IMR-90 (cell line): Measurements from ENCODE around the gene IMPG1. TPM values are rescaled to one million over a fixed set of nuclear protein-coding genes. Genes with fewer than 3 reads are reported as not detected.

Source experiments
- ATAC-seq: fragments of 200-7000 bp; cut with Tn5 transposase; 2 replicates; pipeline ENCODE4 v1.9.1; 2020; ENCODE audit warnings: low read depth, mild to moderate bottlenecking, moderate library complexity
- BruUV-seq: library from RNA; stranded (reverse); fragments of 400-500 nt; replicated peaks from 2 replicates; lab custom pipeline; 2021; lab: Mats Ljungman, UMichigan
- CTCF ChIA-PET: fragments of 300-600 bp; formaldehyde crosslinking; extraction: SDS; loops from one replicate; lab custom pipeline; 2021; ENCODE audit warnings: antibody characterized with exemption; lab: Yijun Ruan, JAX
- POLR2A ChIA-PET: fragments of 300-600 bp; sonication (Branson Sonifier 250); formaldehyde crosslinking; loops from one replicate; lab custom pipeline; 2022; ENCODE audit warnings: antibody characterized with exemption; ENCODE audit not compliant: unreplicated experiment; lab: Charles Lee
- DNase-seq: peaks from one replicate; pipeline ENCODE4 v3.0.0; 2013
- H2AFZ ChIP-seq: replicated peaks from 2 replicates; pipeline ENCODE3; 2013; ENCODE audit warnings: low read length, mild to moderate bottlenecking; ENCODE audit not compliant: poor library complexity
- H2AK5ac ChIP-seq: 2 replicates; pipeline ENCODE4 v1.6.1; 2013; ENCODE audit warnings: low read depth, low read length, inconsistent platforms
- H2AK9ac ChIP-seq: replicated peaks from 2 replicates; pipeline ENCODE3; 2013; ENCODE audit warnings: mild to moderate bottlenecking, low read depth, low read length, moderate library complexity; ENCODE audit not compliant: poor library complexity
- H2BK120ac ChIP-seq: 2 replicates; pipeline ENCODE4 v1.6.1; 2013; ENCODE audit warnings: low read depth, low read length, inconsistent platforms
- H2BK15ac ChIP-seq: 3 replicates; pipeline ENCODE4 v1.6.1; 2013; ENCODE audit warnings: low read depth, low read length, inconsistent platforms
- H2BK20ac ChIP-seq: 2 replicates; pipeline ENCODE4 v1.6.1; 2013; ENCODE audit warnings: low read depth, mild to moderate bottlenecking, inconsistent platforms, low read length, moderate library complexity
- H2BK5ac ChIP-seq: 2 replicates; pipeline ENCODE4 v1.6.1; 2013; ENCODE audit warnings: mild to moderate bottlenecking, low read depth, low read length, inconsistent platforms; ENCODE audit not compliant: poor library complexity, severe bottlenecking
- H3K14ac ChIP-seq: replicated peaks from 2 replicates; pipeline ENCODE4 v1.6.1; 2013; ENCODE audit warnings: low read depth, low read length, inconsistent platforms
- H3K18ac ChIP-seq: 2 replicates; pipeline ENCODE4 v1.6.1; 2013; ENCODE audit warnings: low read depth, low read length, control low read depth
- H3K23ac ChIP-seq: 2 replicates; pipeline ENCODE4 v1.6.1; 2013; ENCODE audit warnings: low read depth, low read length, inconsistent platforms
- H3K27ac ChIP-seq: 2 replicates; pipeline ENCODE4 v1.5.1; 2013; ENCODE audit warnings: mild to moderate bottlenecking, control low read depth, low read length; ENCODE audit not compliant: insufficient read depth
- H3K27me3 ChIP-seq: 2 replicates; pipeline ENCODE4 v1.6.1; 2013; ENCODE audit warnings: low read length; ENCODE audit not compliant: control insufficient read depth, insufficient read depth
- H3K36me3 ChIP-seq: 2 replicates; pipeline ENCODE4 v1.6.1; 2013; ENCODE audit warnings: low read length, mixed read lengths; ENCODE audit not compliant: control insufficient read depth, insufficient read depth
- H3K4ac ChIP-seq: 2 replicates; pipeline ENCODE4 v1.6.1; 2013; ENCODE audit warnings: low read depth, low read length, inconsistent platforms
- H3K4me1 ChIP-seq: 2 replicates; pipeline ENCODE4 v1.6.1; 2013; ENCODE audit warnings: low read length, mixed read lengths; ENCODE audit not compliant: control insufficient read depth, insufficient read depth
- H3K4me2 ChIP-seq: 2 replicates; pipeline ENCODE4 v1.6.1; 2013; ENCODE audit warnings: low read depth, mild to moderate bottlenecking, control low read depth, low read length, moderate library complexity
- H3K4me3 ChIP-seq: 2 replicates; pipeline ENCODE4 v1.5.1; 2013; ENCODE audit warnings: low read depth, mild to moderate bottlenecking, control low read depth, low read length, moderate library complexity; ENCODE audit not compliant: insufficient read depth
- H3K56ac ChIP-seq: 2 replicates; pipeline ENCODE4 v1.6.1; 2013; ENCODE audit warnings: low read length, inconsistent platforms; ENCODE audit not compliant: insufficient read depth; ENCODE audit errors: extremely low read depth
- H3K79me1 ChIP-seq, 2 experiments: 2 replicates each; pipeline ENCODE4 v1.6.1; 2013; ENCODE audit warnings: low read length in 2 of 2, inconsistent platforms in 1 of 2, low read depth in 1 of 2
- H3K9ac ChIP-seq: 2 replicates; pipeline ENCODE4 v1.6.1; 2013; ENCODE audit warnings: low read depth, low read length, control low read depth
- H3K9me1 ChIP-seq: 2 replicates; pipeline ENCODE4 v1.6.1; 2013; ENCODE audit warnings: low read length, inconsistent platforms; ENCODE audit not compliant: insufficient read depth
- H3K9me3 ChIP-seq: 2 replicates; pipeline ENCODE4 v1.6.1; 2013; ENCODE audit warnings: low read length; ENCODE audit not compliant: control insufficient read depth, insufficient read depth
- H4K20me1 ChIP-seq: 2 replicates; pipeline ENCODE4 v1.6.1; 2013; ENCODE audit warnings: low read length, inconsistent platforms; ENCODE audit not compliant: insufficient read depth
- H4K5ac ChIP-seq: 2 replicates; pipeline ENCODE4 v1.6.1; 2013; ENCODE audit warnings: mild to moderate bottlenecking, low read depth, low read length, control low read depth
- H4K8ac ChIP-seq, 2 experiments: 2 replicates each; pipeline ENCODE4 v1.6.1; 2013; ENCODE audit warnings: low read depth in 2 of 2, low read length in 2 of 2, control low read depth in 1 of 2, inconsistent platforms in 1 of 2
- H4K91ac ChIP-seq: 2 replicates; pipeline ENCODE4 v1.6.1; 2013; ENCODE audit warnings: low read depth, low read length, inconsistent platforms; ENCODE audit not compliant: insufficient read depth
- CHD1 ChIP-seq: IDR thresholded peaks from 2 replicates; pipeline ENCODE4 v1.6.1; 2012; ENCODE audit warnings: low read depth, low read length, improper control_type of control experiment
- CTCF ChIP-seq: conservative IDR thresholded peaks from 2 replicates; pipeline ENCODE4 v1.5.1; 2012; ENCODE audit warnings: mild to moderate bottlenecking, low read depth, low read length, improper control_type of control experiment
- FOS ChIP-seq: fragments of 150-350 bp; IDR thresholded peaks from 2 replicates; pipeline ENCODE4 v1.6.1; 2016; ENCODE audit warnings: low read depth, low read length
- MAFK ChIP-seq: IDR thresholded peaks from 2 replicates; pipeline ENCODE4 v1.6.1; 2012; ENCODE audit warnings: low read depth, low read length, improper control_type of control experiment
- MAZ ChIP-seq: IDR thresholded peaks from 2 replicates; pipeline ENCODE4 v1.6.1; 2012; ENCODE audit warnings: low read depth, mild to moderate bottlenecking, low read length, improper control_type of control experiment, moderate library complexity, borderline replicate concordance
- MXI1 ChIP-seq: IDR thresholded peaks from 2 replicates; pipeline ENCODE4 v1.6.1; 2012; ENCODE audit warnings: low read depth, mild to moderate bottlenecking, low read length, moderate library complexity, borderline replicate concordance
- POLR2A ChIP-seq: IDR thresholded peaks from 2 replicates; pipeline ENCODE4 v1.6.1; 2012; ENCODE audit warnings: mild to moderate bottlenecking, low read depth, low read length
- RAD21 ChIP-seq: IDR thresholded peaks from 2 replicates; pipeline ENCODE4 v1.6.1; 2012; ENCODE audit warnings: low read length, improper control_type of control experiment
- RFX5 ChIP-seq: IDR thresholded peaks from 2 replicates; pipeline ENCODE4 v1.8.0; 2012; ENCODE audit warnings: low read depth, mild to moderate bottlenecking, low read length, moderate library complexity
- SMC3 ChIP-seq: fragments of 150-350 bp; IDR thresholded peaks from 2 replicates; pipeline ENCODE4 v1.6.1; 2016; ENCODE audit warnings: low read depth, mild to moderate bottlenecking, antibody characterized with exemption, low read length, moderate library complexity
- WGBS, 2 experiments: methylation state at CpG; one replicate each; pipeline versions ENCODE4 v1.1.5 to v1.1.7; 2013; ENCODE audit warnings: missing lambda C conversion rate in 2 of 2; ENCODE audit not compliant: insufficient read length in 1 of 2; ENCODE audit errors: extremely low coverage in 2 of 2; 5-methylcytosine and 5-hydroxymethylcytosine counted together
- dilution Hi-C: fragments of 300-500 bp; cut with HindIII; formaldehyde crosslinking; loops from one replicate; pipeline ENCODE4 v1.14.3; 2018; ENCODE audit warnings: low sequenced_read_pairs; ENCODE audit not compliant: unreplicated experiment
- in situ Hi-C: fragments of 300-500 bp; cut with MboI; formaldehyde crosslinking; loops from 3 replicates; pipeline ENCODE4 v1.14.3; 2019; ENCODE audit warnings: low sequenced_read_pairs, inconsistent platforms, mixed read lengths
- intact Hi-C: fragments of 100-400 bp; cut with micrococcal nuclease; formaldehyde crosslinking; loops from 2 replicates; pipeline ENCODE4 v1.10.0; 2022
- polyA plus RNA-seq, 3 experiments: library from polyadenylated mRNA; depleted of rRNA; stranded (reverse); fragments of >200 nt; gene quantifications; 2 replicates each; pipeline ENCODE4 v1.2.3, GENCODE V29; 2012; ENCODE audit warnings: low replicate concordance in 1 of 3
- total RNA-seq: library from RNA; depleted of rRNA; stranded (reverse); fragments of >200 nt; gene quantifications from 2 replicates; pipeline ENCODE4 v1.2.3, GENCODE V29; 2012

The IMPG1 gene
- total and polyA plus RNA-seq, 2 of the 4 experiments (the other 2 are of a cell fraction) = not detected

- no peak overlapping the region for H2BK120ac ChIP-seq
- no peak overlapping the region for H3K56ac ChIP-seq
- H2AFZ ChIP-seq = no peak overlapping the region
- dilution Hi-C loops (no loop called here), in situ Hi-C loops (loop anchor here (10.0 kb wide), 1 partner anchor 1527 kb away; the partner anchor contains the start of gene HTR1B), intact Hi-C loops (no loop called here)
- TF ChIP-seq POLR2A (no peak), SMC3 (no peak), CTCF (no peak), MAZ (no peak), RAD21 (no peak), MXI1 (no peak), CHD1 (no peak), RFX5 (no peak), FOS (no peak), MAFK (no peak)
- BruUV-seq = no TSS peak
- DNase-seq (no peak), ATAC-seq (no peak)
- no peak overlapping the region for H4K5ac ChIP-seq
- H3K36me3 ChIP-seq = no peaks in the 10 kb centered on the region
- H3K27me3 ChIP-seq = peaks cover 11% of the 10 kb centered on the region; the same call in 1 of the 2 replicates
- H2BK15ac ChIP-seq = no peak overlapping the region
- H3K9me1 ChIP-seq = no peaks in the 10 kb centered on the region
- H3K4me1 ChIP-seq = no peaks in the 10 kb centered on the region; the same call in 1 of the 2 replicates
- no peak overlapping the region for H2BK20ac ChIP-seq
- no peak overlapping the region for H2BK5ac ChIP-seq
- H2AK9ac ChIP-seq = no peak overlapping the region
- no peak overlapping the region for H3K4me3 ChIP-seq
- H4K20me1 ChIP-seq = no peaks in the 10 kb centered on the region
- H3K23ac ChIP-seq = no peak overlapping the region
- H4K8ac ChIP-seq = no peak overlapping the region
- no peak overlapping the region for H3K9ac ChIP-seq
- H3K27ac ChIP-seq = no peak overlapping the region
- WGBS, 2 experiments = no CpG with 5 or more reads among the region's 2 CpGs
- ChIA-PET POLR2A (no interaction called here), CTCF (no interaction called here)
- H3K14ac ChIP-seq = no peak overlapping the region
- H4K91ac ChIP-seq = no peak overlapping the region
- no peak overlapping the region for H3K4ac ChIP-seq
- no peak overlapping the region for H3K4me2 ChIP-seq
- H3K18ac ChIP-seq = no peak overlapping the region
- no peaks in the 10 kb centered on the region for H3K79me1 ChIP-seq
- no peak overlapping the region for H2AK5ac ChIP-seq
- no peaks in the 10 kb centered on the region for H3K9me3 ChIP-seq
Observed at GRCh38 chr6:75937846-75938245, 134.6 kb downstream of the IMPG1 start.
